ENCODE measurements around the gene KIAA0513.

DNA sequence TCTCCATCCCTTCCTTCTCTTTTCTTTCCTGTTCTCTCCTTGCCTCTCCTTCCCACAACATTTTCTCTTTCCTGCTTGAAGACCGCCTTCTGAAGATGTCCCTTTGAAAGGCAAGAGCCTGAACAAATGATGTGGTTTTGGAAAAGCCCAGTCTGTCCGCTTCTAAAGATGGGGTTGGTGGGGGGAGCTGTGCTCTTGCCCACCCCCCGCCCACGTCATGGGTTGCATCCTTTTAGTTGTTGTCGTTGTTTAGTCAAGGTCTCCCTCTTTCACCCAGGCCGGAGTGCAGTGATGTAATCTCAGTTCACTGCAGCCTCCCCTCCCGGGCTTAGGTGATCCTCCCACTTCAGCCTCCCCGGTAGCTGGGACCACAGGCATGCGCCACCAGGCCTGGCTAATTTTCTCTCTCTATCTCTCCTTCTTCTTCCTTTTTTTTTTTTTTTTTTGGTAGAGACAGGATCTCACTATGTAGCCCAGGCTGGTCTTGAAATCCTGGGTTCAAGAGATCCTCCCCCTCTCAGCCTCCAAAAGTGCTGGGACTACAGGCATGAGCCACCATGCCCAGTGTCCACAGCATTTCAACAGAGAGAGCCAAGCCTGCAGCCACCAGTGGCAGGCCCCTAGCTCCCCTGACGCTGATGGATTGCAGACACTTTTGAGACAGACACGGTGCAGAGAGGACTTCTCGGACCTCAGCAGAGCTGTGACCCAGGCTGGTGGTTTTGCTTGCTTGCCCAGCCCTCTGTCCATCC lies 110.7 kb downstream of the KIAA0513 start:
- no peak for TF ChIP-seq EZH2 (IDR thresholded peaks at IDR 0.05; ENCODE audit: borderline replicate concordance, low read depth, low read length, severe bottlenecking)
- TF ChIP-seq, protein P1, sequence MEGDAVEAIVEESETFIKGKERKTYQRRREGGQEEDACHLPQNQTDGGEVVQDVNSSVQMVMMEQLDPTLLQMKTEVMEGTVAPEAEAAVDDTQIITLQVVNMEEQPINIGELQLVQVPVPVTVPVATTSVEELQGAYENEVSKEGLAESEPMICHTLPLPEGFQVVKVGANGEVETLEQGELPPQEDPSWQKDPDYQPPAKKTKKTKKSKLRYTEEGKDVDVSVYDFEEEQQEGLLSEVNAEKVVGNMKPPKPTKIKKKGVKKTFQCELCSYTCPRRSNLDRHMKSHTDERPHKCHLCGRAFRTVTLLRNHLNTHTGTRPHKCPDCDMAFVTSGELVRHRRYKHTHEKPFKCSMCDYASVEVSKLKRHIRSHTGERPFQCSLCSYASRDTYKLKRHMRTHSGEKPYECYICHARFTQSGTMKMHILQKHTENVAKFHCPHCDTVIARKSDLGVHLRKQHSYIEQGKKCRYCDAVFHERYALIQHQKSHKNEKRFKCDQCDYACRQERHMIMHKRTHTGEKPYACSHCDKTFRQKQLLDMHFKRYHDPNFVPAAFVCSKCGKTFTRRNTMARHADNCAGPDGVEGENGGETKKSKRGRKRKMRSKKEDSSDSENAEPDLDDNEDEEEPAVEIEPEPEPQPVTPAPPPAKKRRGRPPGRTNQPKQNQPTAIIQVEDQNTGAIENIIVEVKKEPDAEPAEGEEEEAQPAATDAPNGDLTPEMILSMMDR (IDR thresholded peaks at IDR 0.05; ENCODE audit: extremely low read depth in 1 of 2, insufficient read depth in 1 of 2, low read depth in 1 of 2, low read length in 2 of 2) = no peak
- TF ChIP-seq POLR2A (IDR thresholded peaks at IDR 0.05; ENCODE audit: low read depth, low read length) = no peak

All from endothelial cell of umbilical vein (primary cell).